HCT116 (cell line): Measurements from ENCODE around the gene ACOT7. TPM values are rescaled to one million over a fixed set of nuclear protein-coding genes. Genes with fewer than 3 reads are reported as not detected.
A peak's percentile ranks its signal among the peaks of the same experiment; 100 is the strongest.

Source experiments
- ATAC-seq: fragments of 200-7000 bp; cut with Tn5 transposase; 2 replicates; pipeline ENCODE4 v1.9.1; 2020; ENCODE audit warnings: mild to moderate bottlenecking, moderate library complexity
- BruUV-seq: library from RNA; stranded (reverse); fragments of 400-500 nt; replicated peaks from 2 replicates; lab custom pipeline; 2021; lab: Mats Ljungman, UMichigan
- CTCF ChIA-PET: fragments of 300-600 bp; sonication (Branson Sonifier 250); formaldehyde crosslinking; loops from one replicate; lab custom pipeline; 2021; ENCODE audit warnings: antibody characterized with exemption; lab: Charles Lee
- POLR2A ChIA-PET: fragments of 300-600, 350-600 bp; sonication (Branson Sonifier 250); formaldehyde crosslinking; loops from one replicate; lab custom pipeline; 2021; ENCODE audit warnings: antibody characterized with exemption; lab: Charles Lee
- RAD21 ChIA-PET, 2 experiments: fragments of 300-600 bp; sonication (Branson Sonifier 250); formaldehyde crosslinking; loops; one replicate each; lab custom pipeline; 2023; ENCODE audit warnings: low total read pairs in 2 of 2; ENCODE audit not compliant: uncharacterized antibody in 2 of 2, unreplicated experiment in 2 of 2, low non-redundant PET in 1 of 2; lab: Charles Lee
- DNase-seq: peaks from one replicate; pipeline ENCODE4 v3.0.0-alpha.2; 2010; ENCODE audit warnings: low read depth, low spot score
- H2AFZ ChIP-seq: fragments of 200-600 bp; shearing (Covaris generic), sonication (generic); 2 replicates; pipeline ENCODE4 v1.6.1; 2017; ENCODE audit warnings: low read depth, mixed run types, mixed read lengths, antibody characterized with exemption, low read length; ENCODE audit not compliant: poor library complexity, severe bottlenecking
- H3K27ac ChIP-seq: 2 replicates; pipeline ENCODE4 v1.5.1; 2012; ENCODE audit warnings: low read depth, low read length
- H3K27me3 ChIP-seq: fragments of 200-600 bp; sonication (generic); 2 replicates; pipeline ENCODE4 v1.6.1; 2016; ENCODE audit warnings: mixed run types, low read length, mixed read lengths; ENCODE audit not compliant: insufficient read depth
- H3K36me3 ChIP-seq, 2 experiments: fragments of 200-500 bp in 1 of 2; fragments of 200-600 bp in 1 of 2; sonication (Bioruptor generic) in 1 of 2; sonication (generic) in 1 of 2; 2 replicates each; pipeline versions ENCODE4 v1.5.1 to v1.6.1; 2014 to 2016; ENCODE audit warnings: low read length in 2 of 2, inconsistent platforms in 1 of 2, mixed read lengths in 1 of 2, mixed run types in 1 of 2; ENCODE audit not compliant: insufficient read depth in 2 of 2, control insufficient read depth in 1 of 2
- H3K4me1 ChIP-seq, 2 experiments: fragments of 200-600 bp in 1 of 2; sonication (generic) in 1 of 2; 2 replicates each; pipeline versions ENCODE4 v1.5.1 to v1.6.1; 2012 to 2017; ENCODE audit warnings: low read length in 2 of 2, inconsistent platforms in 1 of 2, mild to moderate bottlenecking in 1 of 2, mixed read lengths in 1 of 2, mixed run types in 1 of 2, moderate library complexity in 1 of 2; ENCODE audit not compliant: insufficient read depth in 2 of 2, control insufficient read depth in 1 of 2
- H3K4me2 ChIP-seq: fragments of 200-600 bp; sonication (generic); 2 replicates; pipeline ENCODE4 v1.6.1; 2017; ENCODE audit warnings: mixed run types, low read length, mixed read lengths
- H3K4me3 ChIP-seq, 2 experiments: fragments of 200-600 bp in 1 of 2; sonication (generic) in 1 of 2; replicated peaks in 1 of 2; 2 replicates each; pipeline ENCODE4 v1.5.1; 2011 to 2016; ENCODE audit warnings: low read length in 2 of 2, control low read depth in 1 of 2, low read depth in 1 of 2, mild to moderate bottlenecking in 1 of 2, mixed read lengths in 1 of 2, mixed run types in 1 of 2
- H3K79me2 ChIP-seq: fragments of 200-600 bp; sonication (generic); 2 replicates; pipeline ENCODE4 v1.6.1; 2017; ENCODE audit warnings: mild to moderate bottlenecking, mixed run types, low read length, moderate library complexity, mixed read lengths; ENCODE audit not compliant: insufficient read depth
- H3K9ac ChIP-seq: fragments of 200-600 bp; sonication (generic); 2 replicates; pipeline ENCODE4 v1.6.1; 2016; ENCODE audit warnings: low read length, mixed read lengths
- H3K9me2 ChIP-seq: fragments of 200-600 bp; sonication (generic), shearing (Covaris generic); 2 replicates; pipeline ENCODE4 v1.6.1; 2017; ENCODE audit warnings: mixed run types, mild to moderate bottlenecking, moderate library complexity; ENCODE audit not compliant: insufficient read depth
- H3K9me3 ChIP-seq, 2 experiments: fragments of 200-500 bp in 1 of 2; fragments of 200-600 bp in 1 of 2; sonication (Bioruptor generic) in 1 of 2; sonication (generic) in 1 of 2; 2 replicates each; pipeline ENCODE4 v1.6.1; 2014 to 2017; ENCODE audit warnings: low read length in 2 of 2, mixed read lengths in 2 of 2, inconsistent platforms in 1 of 2, low read depth in 1 of 2, mild to moderate bottlenecking in 1 of 2, mixed run types in 1 of 2, moderate library complexity in 1 of 2; ENCODE audit not compliant: control insufficient read depth in 1 of 2, insufficient read depth in 1 of 2
- H4K20me1 ChIP-seq: fragments of 200-600 bp; sonication (generic), shearing (Covaris generic); 2 replicates; pipeline ENCODE4 v1.6.1; 2017; ENCODE audit warnings: mixed run types, mild to moderate bottlenecking, moderate library complexity; ENCODE audit not compliant: insufficient read depth
- ATF3 ChIP-seq: IDR thresholded peaks from 2 replicates; pipeline ENCODE4 v1.6.1; 2012
- CEBPB ChIP-seq: IDR thresholded peaks from 2 replicates; pipeline ENCODE4 v1.6.1; 2012; ENCODE audit warnings: low read depth
- EZH2 ChIP-seq: fragments of 200-600 bp; sonication (generic); IDR thresholded peaks from 2 replicates; pipeline ENCODE4 v1.6.1; 2017; ENCODE audit warnings: antibody characterized with exemption, mixed run types
- EZH2phosphoT487 ChIP-seq: fragments of 200-600 bp; IDR thresholded peaks from 2 replicates; pipeline ENCODE4 v1.6.1; 2018; ENCODE audit warnings: antibody characterized with exemption, borderline replicate concordance
- SIN3A ChIP-seq: IDR thresholded peaks from 2 replicates; pipeline ENCODE4 v1.6.1; 2012; ENCODE audit warnings: low read depth
- SP1 ChIP-seq: IDR thresholded peaks from 2 replicates; pipeline ENCODE4 v1.6.1; 2012; ENCODE audit warnings: low read depth
- ZBTB33 ChIP-seq: IDR thresholded peaks from 2 replicates; pipeline ENCODE4 v1.6.1; 2011; ENCODE audit warnings: mild to moderate bottlenecking, low read length, moderate library complexity; ENCODE audit not compliant: insufficient replicate concordance; ENCODE audit errors: extremely low read depth
- ZFX ChIP-seq: fragments of 450-650 bp; IDR thresholded peaks from 2 replicates; pipeline ENCODE4 v1.6.1; 2017
- intact Hi-C: fragments of 100-400 bp; cut with micrococcal nuclease; formaldehyde crosslinking; loops from 2 replicates; pipeline ENCODE4 v1.10.0; 2022
- total RNA-seq: library from RNA; stranded (reverse); gene quantifications from one replicate; pipeline ENCODE4 v1.2.1, GENCODE V29; 2021; ENCODE audit not compliant: unreplicated experiment
- TF ChIP-seq, protein P1 (sequence below), 3 experiments: fragments of 200-600 bp in 1 of 3; sonication (generic) in 1 of 3; IDR thresholded peaks in 2 of 3; conservative IDR thresholded peaks in 1 of 3; 2 replicates each; pipeline ENCODE4 v1.5.1; 2012 to 2017; ENCODE audit warnings: low read depth in 2 of 3, low read length in 2 of 3, antibody characterized with exemption in 1 of 3, borderline replicate concordance in 1 of 3, control low read depth in 1 of 3, mild to moderate bottlenecking in 1 of 3, mixed read lengths in 1 of 3, mixed run types in 1 of 3, moderate library complexity in 1 of 3; ENCODE audit not compliant: insufficient read depth in 1 of 3

Gene ACOT7
- total RNA-seq, 1 experiment from 2014 or later, result 162 TPM

DNA sequence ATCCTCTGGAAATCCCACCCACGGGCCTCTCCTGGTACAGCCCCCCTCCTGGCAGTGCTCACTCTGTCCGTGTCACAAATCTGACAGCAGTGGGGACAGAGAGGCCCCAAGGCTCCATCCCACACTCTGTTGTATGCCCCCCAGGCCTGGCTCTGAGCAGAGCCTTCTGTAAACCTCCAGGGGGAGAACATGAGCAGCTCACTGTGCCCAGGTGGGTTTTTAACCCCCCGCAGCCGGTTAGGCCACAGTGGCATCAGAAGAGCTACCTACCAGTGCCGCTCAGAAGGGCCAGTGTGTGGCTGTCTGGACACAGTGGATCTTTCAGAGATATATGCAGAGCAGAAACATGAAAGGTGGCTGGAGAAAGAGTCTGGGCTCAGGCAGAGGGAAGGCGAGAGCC lies 120.7 kb downstream of the ACOT7 start:
- TF ChIP-seq SP1 (no peak), ATF3 (no peak), ZFX (no peak)
- TF ChIP-seq, protein P1, sequence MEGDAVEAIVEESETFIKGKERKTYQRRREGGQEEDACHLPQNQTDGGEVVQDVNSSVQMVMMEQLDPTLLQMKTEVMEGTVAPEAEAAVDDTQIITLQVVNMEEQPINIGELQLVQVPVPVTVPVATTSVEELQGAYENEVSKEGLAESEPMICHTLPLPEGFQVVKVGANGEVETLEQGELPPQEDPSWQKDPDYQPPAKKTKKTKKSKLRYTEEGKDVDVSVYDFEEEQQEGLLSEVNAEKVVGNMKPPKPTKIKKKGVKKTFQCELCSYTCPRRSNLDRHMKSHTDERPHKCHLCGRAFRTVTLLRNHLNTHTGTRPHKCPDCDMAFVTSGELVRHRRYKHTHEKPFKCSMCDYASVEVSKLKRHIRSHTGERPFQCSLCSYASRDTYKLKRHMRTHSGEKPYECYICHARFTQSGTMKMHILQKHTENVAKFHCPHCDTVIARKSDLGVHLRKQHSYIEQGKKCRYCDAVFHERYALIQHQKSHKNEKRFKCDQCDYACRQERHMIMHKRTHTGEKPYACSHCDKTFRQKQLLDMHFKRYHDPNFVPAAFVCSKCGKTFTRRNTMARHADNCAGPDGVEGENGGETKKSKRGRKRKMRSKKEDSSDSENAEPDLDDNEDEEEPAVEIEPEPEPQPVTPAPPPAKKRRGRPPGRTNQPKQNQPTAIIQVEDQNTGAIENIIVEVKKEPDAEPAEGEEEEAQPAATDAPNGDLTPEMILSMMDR (IDR thresholded peaks at IDR 0.05 in 2 of 3, conservative IDR thresholded peaks at IDR 0.05 in 1 of 3; ENCODE audit: borderline replicate concordance in 1 of 3, insufficient read depth in 1 of 3, low read depth in 2 of 3, low read length in 2 of 3), result peak in 2 of 3 experiments; percentile 7 to 18; a peak in 3 of 6 replicates
- POLR2A ChIA-PET, result no interaction called here
- no peaks in the 10 kb centered on the region for H3K79me2 ChIP-seq
- RAD21 ChIA-PET, result no interaction called here
- H3K27ac ChIP-seq, result no peak overlapping the region
- CTCF ChIA-PET, result no interaction called here
- DNase-seq, result no peak
- H3K4me3 ChIP-seq, result no peak overlapping the region
- H2AFZ ChIP-seq, result no peak overlapping the region
- H3K4me1 ChIP-seq, result no peaks in the 10 kb centered on the region
- H3K9ac ChIP-seq, result no peak overlapping the region
- BruUV-seq, result no TSS peak
- intact Hi-C loops, result no loop called here
- H3K27me3 ChIP-seq, result no peaks in the 10 kb centered on the region
- no peaks in the 10 kb centered on the region for H4K20me1 ChIP-seq
- H3K9me2 ChIP-seq, result no peaks in the 10 kb centered on the region
- no peak; the same call in 1 of the 2 replicates for ATAC-seq
- H3K36me3 ChIP-seq, result no peaks in the 10 kb centered on the region
- no peak overlapping the region for H3K4me2 ChIP-seq
- H3K9me3 ChIP-seq, result no peaks in the 10 kb centered on the region

DNA sequence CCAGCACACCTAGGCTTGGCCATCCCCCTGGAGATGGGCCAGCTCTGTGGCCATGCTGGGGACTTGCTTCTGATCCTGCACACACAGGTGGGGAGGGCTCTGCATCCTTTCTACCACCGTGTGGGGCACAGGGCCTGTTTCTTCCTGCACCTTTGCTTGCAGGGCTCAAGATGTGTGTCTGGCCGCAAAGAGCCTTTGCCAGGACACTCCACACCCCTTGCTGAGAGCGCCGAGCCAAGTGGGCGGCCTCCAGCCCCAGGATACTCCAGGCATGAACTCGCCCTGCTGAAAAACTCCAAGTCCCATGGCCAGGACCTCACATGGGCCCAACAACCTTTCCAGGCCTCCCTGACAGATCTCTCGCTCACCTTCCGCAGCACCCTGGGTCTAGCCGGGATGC lies 121.1 kb downstream of the ACOT7 start:
- DNase-seq, result no peak
- H3K9me3 ChIP-seq, result no peaks in the 10 kb centered on the region
- no peaks in the 10 kb centered on the region for H3K36me3 ChIP-seq
- intact Hi-C loops, result no loop called here
- no peaks in the 10 kb centered on the region for H3K79me2 ChIP-seq
- no peak overlapping the region for H3K4me3 ChIP-seq
- no peak overlapping the region for H3K4me2 ChIP-seq
- no peak overlapping the region for H2AFZ ChIP-seq
- ATAC-seq, result no peak
- no peaks in the 10 kb centered on the region for H3K4me1 ChIP-seq
- no peak overlapping the region for H3K9ac ChIP-seq
- no TSS peak for BruUV-seq
- H4K20me1 ChIP-seq, result no peaks in the 10 kb centered on the region
- no peaks in the 10 kb centered on the region for H3K27me3 ChIP-seq
- CTCF ChIA-PET, result no interaction called here
- H3K9me2 ChIP-seq, result no peaks in the 10 kb centered on the region
- POLR2A ChIA-PET, result no interaction called here
- RAD21 ChIA-PET, result no interaction called here
- no peak overlapping the region for H3K27ac ChIP-seq
- TF ChIP-seq EZH2phosphoT487, result no peak
- TF ChIP-seq SIN3A, result no peak
- no peak for TF ChIP-seq ZBTB33
- TF ChIP-seq EZH2, result no peak
- TF ChIP-seq SP1, result no peak
- TF ChIP-seq CEBPB, result no peak
